ENCODE results near the gene NCOA7.

NCOA7 gene

DNA sequence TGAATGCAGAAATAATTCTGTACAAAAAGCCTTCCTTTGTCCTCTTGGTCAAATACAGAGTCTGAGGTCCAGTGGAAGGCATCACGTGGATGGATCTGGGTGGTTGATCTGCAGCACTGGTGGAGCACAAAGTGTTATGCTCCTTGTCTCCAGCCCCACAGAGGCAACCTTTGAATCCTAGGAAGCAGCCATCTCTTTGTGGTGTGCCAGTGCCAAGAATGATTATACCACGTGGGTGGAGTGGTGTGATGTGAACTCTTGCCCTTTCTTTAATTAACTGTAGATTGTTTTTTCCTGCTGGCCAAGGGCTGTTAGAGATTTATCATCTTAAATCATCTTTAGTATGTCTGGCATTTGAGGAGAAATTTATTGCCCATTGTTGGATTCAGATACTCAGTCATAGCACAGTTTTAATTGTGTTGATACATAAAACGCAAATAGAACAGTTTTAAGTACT, 31.1 kb downstream of the NCOA7 start:
- H3K36me3 ChIP-seq (replicated peaks in 1 of 2; ENCODE audit: control insufficient read depth in 2 of 2, insufficient read depth in 2 of 2, low read length in 2 of 2): no peaks in the 10 kb centered on the region
- WGBS, 2 donors (ENCODE audit: extremely low coverage in 2 of 2, insufficient read length in 2 of 2, insufficient replicate concordance in 1 of 2): no CpG with 5 or more reads among the region's 3 CpGs
- no peak overlapping the region for H3K9ac ChIP-seq (ENCODE audit: low read depth, low read length, poor library complexity)
- no peak overlapping the region for H3K23ac ChIP-seq (ENCODE audit: low read depth, low read length, poor library complexity)
- H2BK5ac ChIP-seq (ENCODE audit: low read length): no peak overlapping the region
- H3K9me3 ChIP-seq (replicated peaks in 1 of 2; ENCODE audit: control insufficient read depth in 2 of 2, insufficient read depth in 1 of 2, low read depth in 1 of 2, low read length in 2 of 2): no peaks in the 10 kb centered on the region
- H4K8ac ChIP-seq (ENCODE audit: low read depth, low read length): no peak overlapping the region
- H2BK15ac ChIP-seq (ENCODE audit: low read length): no peak overlapping the region
- no peak overlapping the region for H3K18ac ChIP-seq (ENCODE audit: low read length)
- H2BK12ac ChIP-seq (ENCODE audit: low read length): no peak overlapping the region
- no peaks in the 10 kb centered on the region for H3K27me3 ChIP-seq (ENCODE audit: control insufficient read depth in 3 of 3, insufficient read depth in 3 of 3, low read depth in 1 of 3, low read length in 3 of 3)
- H3K79me1 ChIP-seq (ENCODE audit: low read depth, low read length): peaks cover 2% of the 10 kb centered on the region
- no peak overlapping the region for H3K14ac ChIP-seq (ENCODE audit: low read length)
- H3K4me1 ChIP-seq (ENCODE audit: control insufficient read depth in 2 of 2, insufficient read depth in 1 of 2, low read depth in 1 of 2, low read length in 2 of 2): peaks cover 0 to 2% of the 10 kb centered on the region in 2 donors
- no peak overlapping the region for H3K27ac ChIP-seq (replicated peaks; ENCODE audit: low read length)
- H3K4ac ChIP-seq (ENCODE audit: low read length): no peak overlapping the region
- H2AFZ ChIP-seq (ENCODE audit: low read length): no peak overlapping the region
- no peak overlapping the region for H2AK5ac ChIP-seq (ENCODE audit: low read depth, low read length)
- no peak overlapping the region for H2BK120ac ChIP-seq (ENCODE audit: low read depth, low read length)
- H4K91ac ChIP-seq (ENCODE audit: low read depth, low read length, poor library complexity): no peak overlapping the region
- no peak overlapping the region for H3K4me3 ChIP-seq (ENCODE audit: low read length in 2 of 2)
- H3K4me2 ChIP-seq (ENCODE audit: insufficient read depth, low read length, poor library complexity, severe bottlenecking): no peak overlapping the region
- no peak for DNase-seq (ENCODE audit: low spot score)

DNA sequence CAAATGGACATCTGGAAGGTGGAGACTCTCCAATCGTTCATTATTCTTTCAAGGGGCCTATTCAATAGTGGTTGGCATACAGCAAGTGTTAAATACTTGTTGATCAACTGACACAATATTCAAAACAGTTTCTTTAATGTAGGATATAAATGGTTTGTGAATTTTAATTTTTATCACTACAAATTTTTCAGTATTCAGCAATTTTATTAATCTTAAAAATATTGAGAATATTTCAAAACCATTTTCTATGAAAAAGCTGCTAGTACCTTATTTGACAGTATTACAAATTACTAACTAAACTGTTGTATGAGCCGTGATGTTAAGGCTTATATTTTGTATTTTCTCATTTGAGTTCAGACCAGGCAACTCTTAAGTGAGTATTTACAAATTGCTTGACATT, 32.4 kb downstream of the NCOA7 start:
- DNase-seq (ENCODE audit: low spot score): no peak
- peaks cover 2% of the 10 kb centered on the region for H3K79me1 ChIP-seq (ENCODE audit: low read depth, low read length)
- no peak overlapping the region for H2BK5ac ChIP-seq (ENCODE audit: low read length)
- H3K4ac ChIP-seq (ENCODE audit: low read length): no peak overlapping the region
- no peak overlapping the region for H4K91ac ChIP-seq (ENCODE audit: low read depth, low read length, poor library complexity)
- H2BK12ac ChIP-seq (ENCODE audit: low read length): no peak overlapping the region
- no peak overlapping the region for H2AK5ac ChIP-seq (ENCODE audit: low read depth, low read length)
- H3K23ac ChIP-seq (ENCODE audit: low read depth, low read length, poor library complexity): no peak overlapping the region
- no peak overlapping the region for H3K9ac ChIP-seq (ENCODE audit: low read depth, low read length, poor library complexity)
- no peak overlapping the region for H2AFZ ChIP-seq (ENCODE audit: low read length)
- no peaks in the 10 kb centered on the region for H3K27me3 ChIP-seq (ENCODE audit: control insufficient read depth in 3 of 3, insufficient read depth in 3 of 3, low read depth in 1 of 3, low read length in 3 of 3)
- H3K14ac ChIP-seq (ENCODE audit: low read length): no peak overlapping the region
- no peak overlapping the region for H4K8ac ChIP-seq (ENCODE audit: low read depth, low read length)
- H3K36me3 ChIP-seq (replicated peaks in 1 of 2; ENCODE audit: control insufficient read depth in 2 of 2, insufficient read depth in 2 of 2, low read length in 2 of 2): no peaks in the 10 kb centered on the region
- no peak overlapping the region for H2BK15ac ChIP-seq (ENCODE audit: low read length)
- peaks cover 0 to 2% of the 10 kb centered on the region in 2 donors for H3K4me1 ChIP-seq (ENCODE audit: control insufficient read depth in 2 of 2, insufficient read depth in 1 of 2, low read depth in 1 of 2, low read length in 2 of 2)
- no peak overlapping the region for H3K4me2 ChIP-seq (ENCODE audit: insufficient read depth, low read length, poor library complexity, severe bottlenecking)
- H3K27ac ChIP-seq (replicated peaks; ENCODE audit: low read length): no peak overlapping the region
- no peak overlapping the region for H3K18ac ChIP-seq (ENCODE audit: low read length)
- no CpG with 5 or more reads among the region's 2 CpGs for WGBS, 2 donors (ENCODE audit: extremely low coverage in 2 of 2, insufficient read length in 2 of 2, insufficient replicate concordance in 1 of 2)
- H2BK120ac ChIP-seq (ENCODE audit: low read depth, low read length): no peak overlapping the region
- H3K4me3 ChIP-seq (ENCODE audit: low read length in 2 of 2): no peak overlapping the region
- no peaks in the 10 kb centered on the region for H3K9me3 ChIP-seq (replicated peaks in 1 of 2; ENCODE audit: control insufficient read depth in 2 of 2, insufficient read depth in 1 of 2, low read depth in 1 of 2, low read length in 2 of 2)

DNA sequence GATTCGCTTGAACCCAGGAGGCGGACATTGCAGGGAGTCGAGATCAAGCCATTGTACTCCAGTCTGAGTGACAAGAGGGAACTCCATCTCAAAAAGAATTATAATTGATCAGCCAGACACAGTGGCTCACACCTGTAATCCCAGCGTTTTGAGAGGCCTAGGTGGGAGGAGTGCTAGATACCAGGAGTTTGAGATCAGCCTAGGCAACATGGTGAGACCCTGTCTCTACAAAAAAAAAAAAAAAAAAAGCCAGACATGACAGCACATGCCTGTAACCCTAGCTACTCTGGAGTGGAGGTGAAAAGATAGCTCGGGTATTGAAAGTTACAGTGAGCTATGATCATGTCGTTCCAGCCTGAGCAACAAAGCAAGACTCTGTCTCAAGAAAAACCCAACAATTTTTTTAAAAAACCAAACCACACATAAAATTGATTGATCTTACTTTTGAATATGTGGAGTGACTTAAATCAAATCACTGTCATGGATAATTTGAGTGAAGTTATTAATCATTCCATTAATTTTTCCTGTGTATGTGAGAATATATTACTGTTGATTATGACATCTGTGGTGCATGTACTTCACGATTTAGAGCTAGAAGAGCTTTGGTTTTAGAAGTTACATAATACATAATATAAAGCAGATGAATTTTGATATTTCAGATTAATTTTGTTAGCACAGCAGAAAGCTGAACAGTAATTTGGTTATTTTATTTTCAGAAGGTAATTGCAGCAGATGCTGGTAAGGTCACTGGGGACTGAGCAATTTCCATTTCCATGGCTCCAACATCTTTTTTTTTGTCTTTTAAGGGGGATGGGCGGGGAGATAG, 34.4 kb downstream of the NCOA7 start:
- H4K8ac ChIP-seq (ENCODE audit: low read depth, low read length): no peak overlapping the region
- no peak overlapping the region for H3K4me2 ChIP-seq (ENCODE audit: insufficient read depth, low read length, poor library complexity, severe bottlenecking)
- H3K9me3 ChIP-seq (replicated peaks in 1 of 2; ENCODE audit: control insufficient read depth in 2 of 2, insufficient read depth in 1 of 2, low read depth in 1 of 2, low read length in 2 of 2): no peaks in the 10 kb centered on the region
- WGBS, 2 donors (ENCODE audit: extremely low coverage in 2 of 2, insufficient read length in 2 of 2, insufficient replicate concordance in 1 of 2): no CpG with 5 or more reads among the region's 8 CpGs
- no peak overlapping the region for H3K18ac ChIP-seq (ENCODE audit: low read length)
- H3K23ac ChIP-seq (ENCODE audit: low read depth, low read length, poor library complexity): no peak overlapping the region
- no peak overlapping the region for H3K4ac ChIP-seq (ENCODE audit: low read length)
- no peaks in the 10 kb centered on the region for H3K36me3 ChIP-seq (replicated peaks in 1 of 2; ENCODE audit: control insufficient read depth in 2 of 2, insufficient read depth in 2 of 2, low read length in 2 of 2)
- H3K27ac ChIP-seq (replicated peaks; ENCODE audit: low read length): no peak overlapping the region
- H2BK12ac ChIP-seq (ENCODE audit: low read length): no peak overlapping the region
- no peaks in the 10 kb centered on the region for H3K27me3 ChIP-seq (ENCODE audit: control insufficient read depth in 3 of 3, insufficient read depth in 3 of 3, low read depth in 1 of 3, low read length in 3 of 3)
- no peak overlapping the region for H2BK5ac ChIP-seq (ENCODE audit: low read length)
- H2BK120ac ChIP-seq (ENCODE audit: low read depth, low read length): no peak overlapping the region
- no peak overlapping the region for H3K4me3 ChIP-seq (ENCODE audit: low read length in 2 of 2)
- no peak overlapping the region for H2AFZ ChIP-seq (ENCODE audit: low read length)
- no peak overlapping the region for H2AK5ac ChIP-seq (ENCODE audit: low read depth, low read length)
- no peak for DNase-seq (ENCODE audit: low spot score)
- H4K91ac ChIP-seq (ENCODE audit: low read depth, low read length, poor library complexity): no peak overlapping the region
- H3K14ac ChIP-seq (ENCODE audit: low read length): no peak overlapping the region
- peaks cover 0 to 2% of the 10 kb centered on the region in 2 donors for H3K4me1 ChIP-seq (ENCODE audit: control insufficient read depth in 2 of 2, insufficient read depth in 1 of 2, low read depth in 1 of 2, low read length in 2 of 2)
- no peak overlapping the region for H2BK15ac ChIP-seq (ENCODE audit: low read length)
- H3K79me1 ChIP-seq (ENCODE audit: low read depth, low read length): peaks cover 2% of the 10 kb centered on the region
- H3K9ac ChIP-seq (ENCODE audit: low read depth, low read length, poor library complexity): no peak overlapping the region

DNA sequence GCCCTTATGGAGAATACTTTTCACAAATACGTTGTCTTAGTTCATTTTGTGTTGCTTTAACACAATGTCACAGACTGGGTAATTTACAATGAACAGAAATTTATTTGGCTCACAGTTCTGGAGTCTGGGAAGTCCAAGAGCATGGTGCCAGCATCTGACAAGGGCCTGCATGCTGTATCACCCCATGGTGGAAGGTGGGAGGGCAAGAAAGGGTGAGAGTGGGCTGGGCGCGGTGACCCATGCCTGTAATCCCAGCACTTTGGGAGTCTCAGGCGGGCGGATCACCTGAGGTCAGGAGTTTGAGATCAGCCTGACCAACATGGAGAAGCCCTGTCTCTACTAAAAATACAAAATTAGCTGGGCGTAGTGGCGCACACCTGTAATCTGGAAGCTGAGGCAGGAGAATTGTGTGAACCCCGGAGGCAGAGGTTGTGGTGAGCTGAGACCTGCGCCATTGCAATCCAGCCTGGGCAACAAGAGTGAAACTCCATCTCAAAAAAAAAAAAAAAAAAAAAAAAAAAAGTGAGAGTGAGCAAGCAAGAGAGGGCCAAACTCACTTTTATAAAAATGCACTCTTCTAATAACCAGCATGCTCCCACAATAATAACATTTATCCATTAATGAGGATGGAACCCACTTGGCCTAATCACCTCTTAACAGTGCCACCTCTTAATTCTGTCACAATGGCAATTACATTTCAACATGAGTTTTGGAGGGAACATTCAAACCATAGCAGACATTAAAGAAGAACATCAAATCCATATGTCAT, 36.1 kb downstream of the NCOA7 start:
- Histone ChIP-seq H2BK120ac (ENCODE audit: low read depth, low read length) (no peak overlapping the region), H2AFZ (ENCODE audit: low read length) (no peak overlapping the region), H3K4me1 (ENCODE audit: control insufficient read depth in 2 of 2, insufficient read depth in 1 of 2, low read depth in 1 of 2, low read length in 2 of 2) (no peaks in the 10 kb centered on the region), H3K9me3 (replicated peaks in 1 of 2; ENCODE audit: control insufficient read depth in 2 of 2, insufficient read depth in 1 of 2, low read depth in 1 of 2, low read length in 2 of 2) (no peaks in the 10 kb centered on the region), H2BK15ac (ENCODE audit: low read length) (no peak overlapping the region), H3K4me2 (ENCODE audit: insufficient read depth, low read length, poor library complexity, severe bottlenecking) (no peak overlapping the region), H2AK5ac (ENCODE audit: low read depth, low read length) (no peak overlapping the region), H3K18ac (ENCODE audit: low read length) (no peak overlapping the region), H3K9ac (ENCODE audit: low read depth, low read length, poor library complexity) (no peak overlapping the region), H3K4me3 (ENCODE audit: low read length in 2 of 2) (no peak overlapping the region), H3K14ac (ENCODE audit: low read length) (no peak overlapping the region), H2BK12ac (ENCODE audit: low read length) (no peak overlapping the region), H3K79me1 (ENCODE audit: low read depth, low read length) (peaks cover 2% of the 10 kb centered on the region), H3K27ac (replicated peaks; ENCODE audit: low read length) (no peak overlapping the region), H4K8ac (ENCODE audit: low read depth, low read length) (no peak overlapping the region), H3K23ac (ENCODE audit: low read depth, low read length, poor library complexity) (no peak overlapping the region), H3K4ac (ENCODE audit: low read length) (no peak overlapping the region), H4K91ac (ENCODE audit: low read depth, low read length, poor library complexity) (no peak overlapping the region), H2BK5ac (ENCODE audit: low read length) (no peak overlapping the region), H3K27me3 (ENCODE audit: control insufficient read depth in 3 of 3, insufficient read depth in 3 of 3, low read depth in 1 of 3, low read length in 3 of 3) (no peaks in the 10 kb centered on the region), H3K36me3 (replicated peaks in 1 of 2; ENCODE audit: control insufficient read depth in 2 of 2, insufficient read depth in 2 of 2, low read length in 2 of 2) (no peaks in the 10 kb centered on the region)
- WGBS, 2 donors (ENCODE audit: extremely low coverage in 2 of 2, insufficient read length in 2 of 2, insufficient replicate concordance in 1 of 2): no CpG with 5 or more reads among the region's 9 CpGs
- DNase-seq (ENCODE audit: low spot score): no peak
